Stimulated activated CD8-positive, alpha-beta memory T cell treated with anti-CD3 and anti-CD28 coated beads, Interleukin-7, amount 100 ng/mL, for 48 hours (primary cell): Measurements from ENCODE around the gene OR10AD1.
A peak's percentile ranks its signal among the peaks of the same experiment; 100 is the strongest.

Source experiments
- DNase-seq, 2 donors: peaks; one replicate each; pipeline ENCODE4 v3.0.0-alpha.2; 2020; ENCODE audit warnings: low read depth in 1 of 2; ENCODE audit errors: extremely low read depth in 1 of 2

OR10AD1 gene

GRCh38 chr12:48192861-48193260 lies 10.2 kb downstream of the OR10AD1 start:
- no peak for DNase-seq

DNA sequence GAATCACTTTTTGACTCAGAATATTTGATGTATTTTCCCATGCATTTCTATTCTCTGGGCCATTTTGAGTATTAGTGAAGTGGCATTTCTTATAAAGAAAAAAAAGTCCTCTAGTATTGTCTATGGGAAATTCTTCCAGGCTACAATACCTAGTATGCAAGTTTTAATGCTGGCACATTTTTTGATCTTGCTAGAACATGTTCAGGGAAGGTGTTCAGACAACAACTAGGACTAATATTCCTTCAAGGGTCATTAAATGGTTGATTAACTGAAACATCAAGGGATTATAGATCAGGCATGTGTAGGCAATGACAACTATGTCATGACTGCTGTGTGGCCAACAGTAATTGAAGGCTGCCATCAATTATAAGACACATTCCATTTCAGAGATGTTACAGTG lies 12.0 kb downstream of the OR10AD1 start:
- DNase-seq, result no peak

- no peak for DNase-seq
These were observed 13.6 kb downstream of the OR10AD1 start for GRCh38 chr12:48189331-48190125.

DNA sequence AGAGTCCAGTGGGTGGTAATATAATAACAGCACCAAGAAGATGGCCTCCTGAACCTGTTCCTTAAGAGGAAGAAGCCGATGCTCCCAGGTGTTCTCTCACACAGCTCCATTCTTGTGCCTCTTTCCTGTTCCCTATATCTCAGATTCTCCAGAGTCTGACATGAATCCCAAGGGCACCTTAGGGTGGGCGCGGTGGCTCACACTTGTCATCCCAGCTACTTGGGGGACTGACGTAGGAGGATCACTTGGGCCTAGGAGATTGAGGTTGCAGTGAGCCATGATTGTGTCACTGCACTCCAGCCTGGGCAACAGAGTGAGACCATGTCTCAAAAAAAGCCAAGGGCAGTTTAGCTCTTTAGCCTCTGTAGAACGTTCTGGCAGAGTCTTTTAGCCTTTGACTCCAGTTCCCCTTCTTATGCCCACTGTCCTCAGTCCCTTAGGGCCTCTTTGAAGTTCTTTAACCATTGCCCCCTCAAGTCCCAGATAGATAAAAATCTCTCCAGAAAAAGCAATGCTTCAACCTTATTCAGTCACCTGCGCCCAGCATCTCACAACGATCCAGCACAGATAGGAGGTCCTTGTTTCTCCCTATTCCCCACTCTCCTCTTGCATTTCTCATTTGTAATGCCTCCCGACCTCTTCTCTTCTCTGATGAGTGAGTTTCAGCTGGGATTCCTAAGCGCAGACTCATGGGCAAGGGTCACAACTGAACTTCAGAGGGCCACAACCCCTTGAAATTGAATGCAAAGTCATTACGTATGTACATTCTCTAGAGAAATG lies 15.0 kb downstream of the OR10AD1 start:
- DNase-seq, result no peak

GRCh38 chr12:48185181-48185919 lies 17.7 kb downstream of the OR10AD1 start:
- DNase-seq, result no peak

DNA sequence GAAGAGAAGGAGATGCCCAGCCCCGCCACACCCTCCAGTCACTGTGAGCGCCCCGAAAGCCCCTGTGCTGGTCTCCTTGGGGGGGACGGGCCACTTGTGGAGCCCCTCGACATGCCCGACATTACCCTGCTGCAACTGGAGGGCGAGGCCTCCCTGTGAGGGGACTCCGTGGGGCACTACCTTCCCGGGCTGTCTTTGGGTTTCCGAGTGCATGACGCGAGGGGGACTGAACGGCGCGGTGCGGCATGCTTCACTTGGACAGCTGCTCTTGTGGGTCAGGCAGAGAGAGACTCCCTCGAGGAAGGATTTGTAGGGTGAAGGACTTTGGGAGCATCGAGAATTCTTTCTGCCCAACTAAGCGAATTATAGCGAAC lies 18.6 kb downstream of the OR10AD1 start:
- no peak for DNase-seq

- DNase-seq, result no peak
These were observed 19.1 kb downstream of the OR10AD1 start for GRCh38 chr12:48183876-48184548.

GRCh38 chr12:48183091-48183875 lies 19.8 kb downstream of the OR10AD1 start, which contains the start of gene CCDC184:
CCDC184 (plus strand) TSS chr12:48183644; CDS start chr12:48184123, 479 bp downstream.
- peak; percentile 46 to 53 for DNase-seq

- no peak for DNase-seq
These were observed 20.5 kb downstream of the OR10AD1 start for GRCh38 chr12:48182631-48183030.

DNA sequence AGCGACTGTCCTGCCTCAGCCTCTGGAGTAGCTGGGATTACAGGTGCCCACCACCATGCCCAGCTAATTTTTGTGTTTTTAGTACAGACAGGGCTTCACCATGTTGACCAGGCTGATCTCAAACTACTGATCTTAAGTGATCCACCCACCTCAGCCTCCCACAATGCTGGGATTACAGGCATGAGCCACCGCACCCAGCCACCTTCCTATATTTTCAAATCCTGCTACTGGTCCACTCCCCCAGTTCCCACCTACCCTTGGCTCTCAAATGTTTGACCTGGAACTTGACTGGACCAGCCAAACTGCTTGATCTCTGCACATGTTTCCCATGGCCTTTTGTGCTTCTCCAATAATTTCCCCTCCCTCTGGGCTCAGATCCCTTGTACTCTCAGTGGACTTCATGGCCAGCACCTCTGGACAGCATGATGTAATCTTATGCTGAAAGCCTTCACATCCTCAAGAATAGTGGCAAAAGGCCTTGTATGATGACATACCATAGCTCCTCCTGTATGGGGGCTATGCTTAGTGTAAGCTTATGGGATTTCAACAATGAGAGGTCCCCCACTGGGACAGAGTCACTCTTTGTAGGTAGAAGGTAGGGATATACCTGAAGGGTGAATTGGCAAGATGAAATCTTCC lies 22.1 kb downstream of the OR10AD1 start:
- no peak for DNase-seq

- no peak for DNase-seq
These were observed 22.7 kb downstream of the OR10AD1 start for GRCh38 chr12:48180424-48180823.

GRCh38 chr12:48179466-48179865 lies 23.6 kb downstream of the OR10AD1 start:
- DNase-seq, result no peak

GRCh38 chr12:48177982-48178381 lies 25.1 kb downstream of the OR10AD1 start:
- DNase-seq, result no peak

DNA sequence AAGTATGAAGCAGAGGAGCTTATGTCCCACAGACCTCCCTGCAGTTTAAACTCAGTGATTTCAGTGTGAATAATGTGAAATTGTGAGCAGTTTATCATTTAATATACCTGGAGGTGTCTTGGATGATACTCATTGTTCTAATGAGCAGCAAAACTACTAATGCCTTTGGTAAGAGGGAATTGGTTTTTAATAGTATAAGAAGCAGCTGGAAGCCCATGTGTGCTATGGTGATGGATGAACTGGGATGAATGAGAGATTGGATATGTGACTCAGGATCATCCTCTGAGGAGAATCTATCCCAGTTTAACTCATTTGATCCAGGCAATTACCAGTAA lies 26.7 kb downstream of the OR10AD1 start:
- no peak for DNase-seq

GRCh38 chr12:48175613-48176416 lies 27.3 kb downstream of the OR10AD1 start:
- DNase-seq, result no peak

DNA sequence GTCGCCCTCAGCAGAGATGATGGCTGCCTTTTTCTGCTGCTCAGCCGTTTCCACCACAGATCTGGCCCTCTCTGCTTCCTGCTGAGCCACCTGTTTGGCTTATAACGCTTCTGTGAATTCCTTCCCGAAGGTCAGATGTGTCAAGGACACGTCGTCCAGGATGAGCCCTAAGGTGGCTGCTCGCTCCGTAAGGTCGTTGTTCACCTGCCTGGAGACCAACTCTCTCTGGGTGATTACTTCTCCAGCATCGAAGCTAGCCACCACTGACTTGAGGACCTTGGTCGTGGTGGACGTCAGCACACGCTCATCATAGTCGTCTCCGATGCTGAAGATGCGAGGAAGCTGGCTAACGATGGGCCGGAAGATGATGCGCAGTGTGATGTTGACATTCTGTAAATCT lies 34.1 kb downstream of the OR10AD1 start:
- DNase-seq, result no peak

GRCh38 chr12:48165089-48165981 lies 37.8 kb downstream of the OR10AD1 start:
- no peak for DNase-seq

- DNase-seq, result no peak
These were observed 38.6 kb downstream of the OR10AD1 start for GRCh38 chr12:48164451-48164850.
